ENCODE results near the gene OLFM4. TPM values are rescaled to one million over a fixed set of nuclear protein-coding genes. Genes with fewer than 3 reads are reported as not detected.

The OLFM4 gene
- polyA plus RNA-seq, 3 donors: not detected

- no peaks in the 10 kb centered on the region for H3K27me3 Mint-ChIP-seq (ENCODE audit: low read depth in 3 of 3)
- Histone ChIP-seq H3K4me1 (ENCODE audit: control insufficient read depth in 1 of 2, insufficient read depth in 2 of 2, low read length in 2 of 2) (no peaks in the 10 kb centered on the region), H3K4me2 (replicated peaks; ENCODE audit: extremely low read depth, low read length, poor library complexity, severe bottlenecking) (no peak overlapping the region), H3K9me3 (replicated peaks in 1 of 2; ENCODE audit: control insufficient read depth in 1 of 2, insufficient read depth in 1 of 2, low read length in 2 of 2) (no peaks in the 10 kb centered on the region), H3K27me3 (ENCODE audit: control insufficient read depth in 2 of 2, insufficient read depth in 2 of 2, low read length in 2 of 2) (no peaks in the 10 kb centered on the region), H3K27ac (ENCODE audit: low read depth in 1 of 2, low read length in 2 of 2) (no peak overlapping the region), H4K20me1 (ENCODE audit: insufficient read depth, low read length) (no peaks in the 10 kb centered on the region), H3K36me3 (replicated peaks in 1 of 2; ENCODE audit: control insufficient read depth in 1 of 2, insufficient read depth in 2 of 2, low read length in 2 of 2) (no peaks in the 10 kb centered on the region), H2AFZ (ENCODE audit: insufficient read depth, low read depth, low read length, poor library complexity, severe bottlenecking) (no peak overlapping the region), H3K79me2 (ENCODE audit: insufficient read depth, low read length) (no peaks in the 10 kb centered on the region), H3K9ac (ENCODE audit: insufficient read depth, low read length, poor library complexity, severe bottlenecking) (no peak overlapping the region), H3K4me3 (replicated peaks in 1 of 3; ENCODE audit: low read depth in 2 of 3, low read length in 3 of 3) (no peak overlapping the region)
- intact Hi-C loops (cut with micrococcal nuclease): no loop called here
- DNase-seq: no peak
- H3K9me3 Mint-ChIP-seq: no peaks in the 10 kb centered on the region
- no peak overlapping the region for H3K4me3 Mint-ChIP-seq
- TF ChIP-seq CTCF (IDR thresholded peaks at IDR 0.05): no peak
- H3K36me3 Mint-ChIP-seq: no peaks in the 10 kb centered on the region
- H3K27ac Mint-ChIP-seq: no peak overlapping the region
- H3K4me1 Mint-ChIP-seq: no peaks in the 10 kb centered on the region
- WGBS (ENCODE audit: insufficient coverage): no CpG with 5 or more reads among the region's 2 CpGs
Observed at GRCh38 chr13:53066411-53066810, 37.8 kb downstream of the OLFM4 start.

- Histone ChIP-seq H3K79me2 (ENCODE audit: insufficient read depth, low read length) (no peaks in the 10 kb centered on the region), H3K4me3 (replicated peaks in 1 of 3; ENCODE audit: low read depth in 2 of 3, low read length in 3 of 3) (no peak overlapping the region), H3K4me2 (replicated peaks; ENCODE audit: extremely low read depth, low read length, poor library complexity, severe bottlenecking) (no peak overlapping the region), H4K20me1 (ENCODE audit: insufficient read depth, low read length) (no peaks in the 10 kb centered on the region), H3K9me3 (replicated peaks in 1 of 2; ENCODE audit: control insufficient read depth in 1 of 2, insufficient read depth in 1 of 2, low read length in 2 of 2) (no peaks in the 10 kb centered on the region), H3K27me3 (ENCODE audit: control insufficient read depth in 2 of 2, insufficient read depth in 2 of 2, low read length in 2 of 2) (no peaks in the 10 kb centered on the region), H3K9ac (ENCODE audit: insufficient read depth, low read length, poor library complexity, severe bottlenecking) (no peak overlapping the region), H3K4me1 (ENCODE audit: control insufficient read depth in 1 of 2, insufficient read depth in 2 of 2, low read length in 2 of 2) (no peaks in the 10 kb centered on the region), H3K27ac (ENCODE audit: low read depth in 1 of 2, low read length in 2 of 2) (no peak overlapping the region), H3K36me3 (replicated peaks in 1 of 2; ENCODE audit: control insufficient read depth in 1 of 2, insufficient read depth in 2 of 2, low read length in 2 of 2) (no peaks in the 10 kb centered on the region), H2AFZ (ENCODE audit: insufficient read depth, low read depth, low read length, poor library complexity, severe bottlenecking) (no peak overlapping the region)
- no peak overlapping the region for H3K4me3 Mint-ChIP-seq
- intact Hi-C loops (cut with micrococcal nuclease): no loop called here
- no peaks in the 10 kb centered on the region for H3K27me3 Mint-ChIP-seq (ENCODE audit: low read depth in 3 of 3)
- WGBS (ENCODE audit: insufficient coverage): 89% methylated on average over 5 of the region's 8 CpGs
- DNase-seq: no peak
- no peaks in the 10 kb centered on the region for H3K4me1 Mint-ChIP-seq
- H3K9me3 Mint-ChIP-seq: no peaks in the 10 kb centered on the region
- no peaks in the 10 kb centered on the region for H3K36me3 Mint-ChIP-seq
- TF ChIP-seq CTCF (IDR thresholded peaks at IDR 0.05): no peak
- H3K27ac Mint-ChIP-seq: no peak overlapping the region
Observed at GRCh38 chr13:53068585-53069520, 40.2 kb downstream of the OLFM4 start.
